Measurements from ENCODE around the gene SCO1.

The SCO1 gene

GRCh38 chr17:10681866-10682446 lies 15.4 kb downstream of the SCO1 start:
- Histone ChIP-seq H3K9me3 (ENCODE audit: insufficient read depth, low read length) (no peaks in the 10 kb centered on the region), H3K9ac (ENCODE audit: low read length) (no peak overlapping the region), H3K27me3 (ENCODE audit: low read depth, low read length) (no peaks in the 10 kb centered on the region), H3K4me1 (ENCODE audit: low read length) (no peaks in the 10 kb centered on the region), H3K4me3 (ENCODE audit: low read length) (no peak overlapping the region), H3K27ac (ENCODE audit: low read length) (no peak overlapping the region), H3K4me2 (ENCODE audit: low read length) (no peak overlapping the region), H4K20me1 (ENCODE audit: insufficient read depth, low read length) (no peaks in the 10 kb centered on the region), H3K36me3 (replicated peaks; ENCODE audit: low read depth, low read length) (peaks cover 22% of the 10 kb centered on the region), H3K79me2 (ENCODE audit: low read length) (no peaks in the 10 kb centered on the region), H2AFZ (ENCODE audit: low read depth, low read length) (no peak overlapping the region)
- TF ChIP-seq, protein P1, sequence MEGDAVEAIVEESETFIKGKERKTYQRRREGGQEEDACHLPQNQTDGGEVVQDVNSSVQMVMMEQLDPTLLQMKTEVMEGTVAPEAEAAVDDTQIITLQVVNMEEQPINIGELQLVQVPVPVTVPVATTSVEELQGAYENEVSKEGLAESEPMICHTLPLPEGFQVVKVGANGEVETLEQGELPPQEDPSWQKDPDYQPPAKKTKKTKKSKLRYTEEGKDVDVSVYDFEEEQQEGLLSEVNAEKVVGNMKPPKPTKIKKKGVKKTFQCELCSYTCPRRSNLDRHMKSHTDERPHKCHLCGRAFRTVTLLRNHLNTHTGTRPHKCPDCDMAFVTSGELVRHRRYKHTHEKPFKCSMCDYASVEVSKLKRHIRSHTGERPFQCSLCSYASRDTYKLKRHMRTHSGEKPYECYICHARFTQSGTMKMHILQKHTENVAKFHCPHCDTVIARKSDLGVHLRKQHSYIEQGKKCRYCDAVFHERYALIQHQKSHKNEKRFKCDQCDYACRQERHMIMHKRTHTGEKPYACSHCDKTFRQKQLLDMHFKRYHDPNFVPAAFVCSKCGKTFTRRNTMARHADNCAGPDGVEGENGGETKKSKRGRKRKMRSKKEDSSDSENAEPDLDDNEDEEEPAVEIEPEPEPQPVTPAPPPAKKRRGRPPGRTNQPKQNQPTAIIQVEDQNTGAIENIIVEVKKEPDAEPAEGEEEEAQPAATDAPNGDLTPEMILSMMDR (IDR thresholded peaks at IDR 0.05; ENCODE audit: low read depth, low read length): no peak
- TF ChIP-seq EZH2phosphoT487 (IDR thresholded peaks at IDR 0.05; ENCODE audit: low read depth): no peak

- H2AFZ ChIP-seq (ENCODE audit: low read depth, low read length): no peak overlapping the region
- no peak overlapping the region for H3K27ac ChIP-seq (ENCODE audit: low read length)
- H3K79me2 ChIP-seq (ENCODE audit: low read length): no peaks in the 10 kb centered on the region
- no peak overlapping the region for H3K9ac ChIP-seq (ENCODE audit: low read length)
- H3K27me3 ChIP-seq (ENCODE audit: low read depth, low read length): no peaks in the 10 kb centered on the region
- H3K4me2 ChIP-seq (ENCODE audit: low read length): no peak overlapping the region
- H3K4me1 ChIP-seq (ENCODE audit: low read length): no peaks in the 10 kb centered on the region
- no peaks in the 10 kb centered on the region for H4K20me1 ChIP-seq (ENCODE audit: insufficient read depth, low read length)
- TF ChIP-seq EZH2phosphoT487 (IDR thresholded peaks at IDR 0.05; ENCODE audit: low read depth): no peak
- TF ChIP-seq, protein P1 (IDR thresholded peaks at IDR 0.05; ENCODE audit: low read depth, low read length): no peak
- no peaks in the 10 kb centered on the region for H3K36me3 ChIP-seq (replicated peaks; ENCODE audit: low read depth, low read length)
- no peak overlapping the region for H3K4me3 ChIP-seq (ENCODE audit: low read length)
- H3K9me3 ChIP-seq (ENCODE audit: insufficient read depth, low read length): no peaks in the 10 kb centered on the region
These were observed 22.6 kb downstream of the SCO1 start for GRCh38 chr17:10674704-10675103.

- no peaks in the 10 kb centered on the region for H3K36me3 ChIP-seq (replicated peaks; ENCODE audit: low read depth, low read length)
- no peaks in the 10 kb centered on the region for H4K20me1 ChIP-seq (ENCODE audit: insufficient read depth, low read length)
- H3K9ac ChIP-seq (ENCODE audit: low read length): no peak overlapping the region
- H3K9me3 ChIP-seq (ENCODE audit: insufficient read depth, low read length): no peaks in the 10 kb centered on the region
- no peaks in the 10 kb centered on the region for H3K79me2 ChIP-seq (ENCODE audit: low read length)
- H3K27ac ChIP-seq (ENCODE audit: low read length): no peak overlapping the region
- H3K27me3 ChIP-seq (ENCODE audit: low read depth, low read length): no peaks in the 10 kb centered on the region
- no peak for TF ChIP-seq EZH2phosphoT487 (IDR thresholded peaks at IDR 0.05; ENCODE audit: low read depth)
- TF ChIP-seq, protein P1 (IDR thresholded peaks at IDR 0.05; ENCODE audit: low read depth, low read length): no peak
- no peak overlapping the region for H3K4me2 ChIP-seq (ENCODE audit: low read length)
- no peak overlapping the region for H3K4me3 ChIP-seq (ENCODE audit: low read length)
- H2AFZ ChIP-seq (ENCODE audit: low read depth, low read length): no peak overlapping the region
- no peaks in the 10 kb centered on the region for H3K4me1 ChIP-seq (ENCODE audit: low read length)
These were observed 24.0 kb downstream of the SCO1 start for GRCh38 chr17:10673312-10673711.

DNA sequence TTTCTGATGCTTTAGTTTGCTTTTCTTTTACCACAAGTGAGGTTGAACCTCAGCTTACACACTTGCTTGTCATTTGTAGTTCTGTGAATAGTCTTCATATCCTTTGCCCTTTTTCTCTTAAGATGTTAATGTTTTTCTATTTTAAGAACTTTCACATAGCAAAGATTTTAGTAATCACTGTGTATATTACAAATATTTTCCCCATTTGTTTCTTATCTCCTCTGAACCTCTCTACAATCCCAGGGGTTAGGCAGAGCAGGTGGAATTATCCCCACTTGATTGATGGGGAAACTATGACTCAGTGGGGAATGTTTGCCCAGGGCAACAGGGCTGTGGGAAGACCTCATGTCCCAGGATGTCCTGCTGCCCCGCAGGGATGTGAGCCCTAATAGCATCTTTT lies 28.6 kb downstream of the SCO1 start:
- no peak for TF ChIP-seq EZH2phosphoT487 (IDR thresholded peaks at IDR 0.05; ENCODE audit: low read depth)
- TF ChIP-seq, protein P1 (IDR thresholded peaks at IDR 0.05; ENCODE audit: low read depth, low read length): no peak
- Histone ChIP-seq H3K27ac (ENCODE audit: low read length) (no peak overlapping the region), H3K27me3 (ENCODE audit: low read depth, low read length) (no peaks in the 10 kb centered on the region), H3K4me2 (ENCODE audit: low read length) (no peak overlapping the region), H3K36me3 (replicated peaks; ENCODE audit: low read depth, low read length) (no peaks in the 10 kb centered on the region), H3K9ac (ENCODE audit: low read length) (no peak overlapping the region), H2AFZ (ENCODE audit: low read depth, low read length) (no peak overlapping the region), H4K20me1 (ENCODE audit: insufficient read depth, low read length) (no peaks in the 10 kb centered on the region), H3K4me3 (ENCODE audit: low read length) (no peak overlapping the region), H3K9me3 (ENCODE audit: insufficient read depth, low read length) (no peaks in the 10 kb centered on the region), H3K4me1 (ENCODE audit: low read length) (no peaks in the 10 kb centered on the region), H3K79me2 (ENCODE audit: low read length) (no peaks in the 10 kb centered on the region)

Measured in OCI-LY3 (cell line).